Glutamatergic neuron (in vitro differentiated cells): Measurements from ENCODE around the gene PRPF6. TPM values are rescaled to one million over a fixed set of nuclear protein-coding genes. Genes with fewer than 3 reads are reported as not detected.

Source experiments
- DNase-seq: peaks from one replicate; pipeline ENCODE4 v3.0.0; 2022
- H3K27ac Mint-ChIP-seq: one replicate; pipeline ENCODE4 v1.8.0; 2020; ENCODE audit warnings: mild to moderate bottlenecking, mixed read lengths, inconsistent platforms; ENCODE audit not compliant: unreplicated experiment
- H3K27me3 Mint-ChIP-seq: one replicate; pipeline ENCODE4 v1.8.0; 2020; ENCODE audit warnings: mild to moderate bottlenecking, moderate library complexity, mixed read lengths, inconsistent platforms; ENCODE audit not compliant: unreplicated experiment
- H3K36me3 Mint-ChIP-seq: one replicate; pipeline ENCODE4 v1.8.0; 2020; ENCODE audit warnings: mild to moderate bottlenecking, mixed read lengths, inconsistent platforms; ENCODE audit not compliant: unreplicated experiment
- H3K4me1 Mint-ChIP-seq: one replicate; pipeline ENCODE4 v1.8.0; 2020; ENCODE audit warnings: mild to moderate bottlenecking, low read depth, mixed read lengths, inconsistent platforms; ENCODE audit not compliant: unreplicated experiment
- H3K4me3 Mint-ChIP-seq: one replicate; pipeline ENCODE4 v1.8.0; 2020; ENCODE audit warnings: mild to moderate bottlenecking, mixed read lengths, inconsistent platforms; ENCODE audit not compliant: unreplicated experiment
- H3K9me3 Mint-ChIP-seq: one replicate; pipeline ENCODE4 v1.8.0; 2020; ENCODE audit warnings: mild to moderate bottlenecking, moderate library complexity, mixed read lengths, inconsistent platforms; ENCODE audit not compliant: unreplicated experiment
- CTCF ChIP-seq: fragments of 200-600 bp; sonication (generic); IDR thresholded peaks from one replicate; pipeline ENCODE4 v1.5.0; 2021; ENCODE audit not compliant: partially characterized antibody, unreplicated experiment
- total RNA-seq: library from RNA; stranded (reverse); fragmentation: NEBNext Ultra II Directional; extraction: Animal tissue kit (Norgen Biotek cat#: 25700); gene quantifications from one replicate; pipeline ENCODE4 v1.2.1, GENCODE V29; 2021; ENCODE audit not compliant: unreplicated experiment

PRPF6 gene
- total RNA-seq, 1 donor from 2014 or later: 60.9 TPM

DNA sequence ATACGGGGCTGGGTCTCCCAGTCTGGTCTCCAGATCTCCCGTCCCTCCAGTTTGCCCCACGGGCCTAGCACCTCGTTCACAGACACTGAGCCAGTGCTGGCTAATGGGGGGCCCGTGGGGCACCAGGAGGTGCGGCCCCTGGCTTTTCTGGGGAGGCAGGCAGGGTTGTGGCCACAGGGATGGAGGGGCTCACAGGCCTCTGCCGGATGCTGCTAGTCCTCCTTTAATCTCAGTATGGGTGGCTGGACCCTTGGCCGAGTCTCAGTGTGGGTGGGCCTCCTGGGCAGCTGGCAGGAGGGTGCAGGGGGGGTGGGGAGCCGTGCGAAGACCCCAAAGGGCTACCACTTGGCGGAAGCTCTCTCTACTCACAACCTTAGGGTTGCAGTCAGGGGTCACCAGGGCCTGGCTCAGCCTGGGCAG is 70.1 kb downstream of the PRPF6 start:
- H3K4me3 Mint-ChIP-seq: no peak overlapping the region
- DNase-seq: no peak
- H3K36me3 Mint-ChIP-seq: no peaks in the 10 kb centered on the region
- no peak overlapping the region for H3K27ac Mint-ChIP-seq
- no peak for TF ChIP-seq CTCF
- H3K9me3 Mint-ChIP-seq: peaks cover 2% of the 10 kb centered on the region
- H3K4me1 Mint-ChIP-seq: peaks cover 8% of the 10 kb centered on the region
- H3K27me3 Mint-ChIP-seq: peaks cover 17% of the 10 kb centered on the region

DNA sequence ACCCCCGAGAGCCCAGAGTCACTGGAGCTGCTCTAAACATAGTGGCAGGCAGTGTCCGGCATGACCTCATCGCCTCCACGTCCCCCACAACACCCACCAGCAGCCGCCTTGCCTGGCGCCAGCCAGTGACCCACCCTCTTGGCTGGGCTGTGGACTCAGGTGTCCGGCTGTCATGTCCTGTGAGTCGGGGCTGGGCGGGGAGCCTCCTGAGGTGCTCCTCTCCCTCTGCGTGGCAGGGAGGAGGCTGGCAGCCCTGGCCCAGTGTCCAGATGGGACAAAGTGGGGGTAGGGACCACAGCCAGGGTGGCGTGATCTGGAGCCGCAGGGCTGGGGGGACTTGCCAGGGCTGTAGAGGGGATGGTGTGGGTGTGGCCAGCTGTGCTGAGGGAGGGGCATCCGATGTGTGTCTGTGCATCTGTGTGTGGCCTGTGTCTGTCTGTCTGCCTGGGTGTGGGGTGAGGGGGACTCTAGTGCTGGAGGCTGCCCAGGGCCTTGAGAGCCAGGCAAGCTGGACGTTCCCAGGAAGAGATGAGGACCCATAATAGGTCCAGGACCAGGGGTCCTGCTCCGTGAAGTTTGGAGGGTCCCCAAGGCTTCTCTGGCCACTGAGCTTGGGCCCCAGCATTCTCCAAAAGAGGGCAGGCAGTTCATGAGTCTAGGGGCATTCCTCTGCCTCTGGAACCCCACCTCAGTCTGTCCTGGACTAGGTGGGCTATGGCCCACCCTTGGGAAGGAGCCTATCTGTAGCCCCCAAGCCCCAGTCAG is 70.8 kb downstream of the PRPF6 start:
- no peak for TF ChIP-seq CTCF
- Mint-ChIP-seq H3K9me3 (peaks cover 2% of the 10 kb centered on the region), H3K27me3 (peaks cover 15% of the 10 kb centered on the region), H3K36me3 (no peaks in the 10 kb centered on the region), H3K4me1 (peaks cover 6% of the 10 kb centered on the region), H3K27ac (no peak overlapping the region), H3K4me3 (no peak overlapping the region)
- no peak for DNase-seq

DNA sequence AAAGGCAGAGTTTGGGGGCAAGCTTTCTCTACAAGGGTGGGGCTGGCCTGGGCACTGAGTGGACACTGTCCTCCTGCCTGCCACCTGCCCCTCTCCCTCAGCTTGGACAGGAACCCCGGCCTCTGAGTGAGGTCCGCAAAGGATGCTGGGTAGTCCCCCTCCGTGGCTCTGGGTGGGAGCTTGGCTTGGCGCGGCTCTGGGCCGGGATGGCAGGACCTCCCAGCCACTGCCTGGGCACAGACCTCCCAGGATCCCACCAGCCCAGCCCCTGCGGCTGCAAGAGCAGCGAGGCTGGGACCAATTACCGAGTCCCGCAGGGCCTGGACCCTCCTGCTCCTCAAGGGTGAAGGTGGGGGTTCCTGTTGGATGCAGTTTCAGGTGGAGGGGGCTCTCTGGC is 71.4 kb downstream of the PRPF6 start:
- Mint-ChIP-seq H3K4me1 (peaks cover 6% of the 10 kb centered on the region), H3K36me3 (no peaks in the 10 kb centered on the region), H3K9me3 (peaks cover 2% of the 10 kb centered on the region), H3K27ac (no peak overlapping the region), H3K27me3 (peaks cover 18% of the 10 kb centered on the region), H3K4me3 (no peak overlapping the region)
- DNase-seq: no peak
- TF ChIP-seq CTCF: no peak

DNA sequence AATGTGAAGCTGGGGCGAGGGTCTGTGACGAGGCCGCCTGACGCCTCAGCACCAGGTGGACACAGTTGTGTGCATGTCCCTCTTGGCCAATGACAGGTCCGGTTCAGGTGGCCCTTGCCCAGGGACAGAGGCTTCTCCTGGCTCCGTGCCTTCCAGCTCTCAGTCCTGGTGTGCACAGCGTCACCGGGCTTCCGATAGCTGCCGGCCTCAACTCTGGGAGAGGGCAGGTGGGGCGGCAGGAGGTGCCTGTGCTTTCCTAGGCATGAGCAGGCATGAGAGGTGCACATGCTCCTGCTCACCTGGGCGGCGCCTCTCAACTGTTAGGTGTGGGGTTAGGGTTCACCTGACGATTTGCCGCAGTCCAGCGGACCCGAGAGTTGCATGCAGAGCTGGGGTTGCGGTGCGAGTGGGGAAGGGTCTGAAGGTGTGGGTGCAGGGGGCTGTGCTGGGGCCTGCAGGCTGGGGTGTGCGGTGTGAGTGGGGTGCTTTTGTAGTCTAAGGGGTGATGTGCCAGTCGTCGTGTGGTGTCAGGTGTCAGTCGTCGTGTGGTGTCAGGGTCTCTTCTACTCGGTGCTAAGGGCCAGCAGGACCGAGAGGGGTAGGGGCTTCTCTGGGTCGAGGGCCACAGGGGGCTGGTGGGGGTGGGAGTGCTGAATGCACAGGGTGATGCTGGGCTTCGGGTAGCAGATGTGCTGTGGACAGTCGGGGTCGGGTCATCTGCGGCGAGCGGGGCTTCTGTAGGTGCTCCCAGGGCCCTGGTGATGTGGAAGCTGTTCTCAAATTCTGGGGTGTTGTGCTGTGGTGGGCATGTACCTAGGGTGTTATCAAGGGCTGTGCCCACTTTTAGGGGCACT is 72.3 kb downstream of the PRPF6 start:
- DNase-seq: no peak
- TF ChIP-seq CTCF: no peak
- H3K27ac Mint-ChIP-seq: no peak overlapping the region
- no peaks in the 10 kb centered on the region for H3K36me3 Mint-ChIP-seq
- peaks cover 18% of the 10 kb centered on the region for H3K27me3 Mint-ChIP-seq
- H3K4me3 Mint-ChIP-seq: no peak overlapping the region
- H3K4me1 Mint-ChIP-seq: peaks cover 6% of the 10 kb centered on the region
- peaks cover 2% of the 10 kb centered on the region for H3K9me3 Mint-ChIP-seq
